ENCODE results near the gene PHLPP1. TPM values are rescaled to one million over a fixed set of nuclear protein-coding genes. Genes with fewer than 3 reads are reported as not detected.
A peak's percentile ranks its signal among the peaks of the same experiment; 100 is the strongest.

Gene PHLPP1
- total RNA-seq, 1 donor from 2014 or later = 29.6 TPM

DNA sequence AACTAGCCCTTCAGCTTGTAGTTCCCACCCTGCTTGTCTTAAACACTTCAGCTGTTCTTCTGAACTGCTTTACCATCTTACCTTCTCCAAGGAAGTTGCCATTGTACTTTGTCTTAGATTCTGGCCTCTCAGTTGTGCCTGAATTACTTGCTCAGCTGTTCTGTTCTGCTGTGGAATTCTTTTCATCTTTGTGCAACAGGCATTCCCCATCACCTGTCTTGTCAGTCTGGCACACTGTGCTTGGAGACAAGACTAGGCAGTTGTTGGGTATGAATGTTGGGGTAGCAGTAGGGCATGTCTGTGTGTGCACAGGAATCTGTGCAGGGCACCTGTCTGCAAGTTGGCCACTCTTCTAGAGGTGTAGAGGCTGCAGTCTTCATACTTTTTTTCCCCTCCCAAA lies 38.7 kb downstream of the PHLPP1 start:
- H3K27ac Mint-ChIP-seq (ENCODE audit: unreplicated experiment) = no peak overlapping the region
- peaks cover 85% of the 10 kb centered on the region for H3K4me1 Mint-ChIP-seq
- DNase-seq (ENCODE audit: low read depth, low spot score) = no peak

DNA sequence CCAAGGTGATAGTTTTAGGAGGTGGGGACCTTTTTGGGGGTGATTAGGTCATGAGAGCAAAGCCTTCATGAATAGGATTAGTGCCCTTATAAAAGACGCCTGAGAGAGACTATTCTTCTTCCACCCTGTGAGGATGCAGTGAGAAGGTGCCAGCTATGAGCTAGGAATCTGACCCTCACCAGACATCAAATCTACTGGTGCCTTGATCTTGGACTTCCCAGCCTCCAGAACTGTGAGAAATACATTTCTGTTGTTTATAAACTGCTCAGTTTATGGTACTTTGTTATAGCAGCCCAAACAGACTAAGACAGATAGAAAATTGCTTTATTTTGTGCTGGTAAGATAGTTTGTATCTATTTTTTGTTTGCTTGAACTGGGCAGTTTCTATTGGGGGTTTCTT lies 40.1 kb downstream of the PHLPP1 start:
- TF ChIP-seq CTCF (conservative IDR thresholded peaks at IDR 0.05) = no peak
- H3K27me3 Mint-ChIP-seq (ENCODE audit: low read depth) = no peaks in the 10 kb centered on the region
- DNase-seq (ENCODE audit: low read depth, low spot score) = no peak
- H3K4me3 Mint-ChIP-seq = peak overlapping the region; percentile 25
- H3K4me1 Mint-ChIP-seq = peaks cover 89% of the 10 kb centered on the region
- peaks cover 8% of the 10 kb centered on the region for H3K36me3 Mint-ChIP-seq (ENCODE audit: low read depth)
- H3K9me3 Mint-ChIP-seq = peaks cover 4% of the 10 kb centered on the region
- H3K27ac Mint-ChIP-seq (ENCODE audit: unreplicated experiment) = no peak overlapping the region

More for the DNA sequence above, 38.7 kb downstream of the PHLPP1 start:
- no peak for TF ChIP-seq CTCF (conservative IDR thresholded peaks at IDR 0.05)
- Mint-ChIP-seq H3K36me3 (ENCODE audit: low read depth) (peaks cover 8% of the 10 kb centered on the region), H3K4me3 (no peak overlapping the region), H3K9me3 (peaks cover 4% of the 10 kb centered on the region), H3K27me3 (ENCODE audit: low read depth) (no peaks in the 10 kb centered on the region)

DNA sequence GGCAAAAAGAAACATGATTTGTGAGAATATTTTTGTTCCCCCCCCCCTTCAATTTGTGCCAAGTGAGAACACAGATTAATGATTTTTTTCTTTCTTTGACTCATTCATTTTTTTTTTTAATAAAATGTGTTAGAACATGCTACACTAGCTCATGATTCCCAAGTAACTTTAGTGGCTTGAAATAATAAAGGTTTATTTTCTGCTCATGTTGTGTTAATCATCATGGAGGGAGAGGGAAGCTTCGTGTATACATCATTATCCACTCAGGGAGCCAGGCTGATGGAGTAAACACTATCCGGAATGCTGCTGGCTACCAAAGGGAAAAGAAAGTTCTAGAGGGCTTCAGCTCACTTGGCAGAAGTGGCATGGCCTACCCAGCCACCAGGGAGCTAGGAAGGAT lies 40.6 kb downstream of the PHLPP1 start:
- no peak for DNase-seq (ENCODE audit: low read depth, low spot score)
- H3K36me3 Mint-ChIP-seq (ENCODE audit: low read depth) = peaks cover 8% of the 10 kb centered on the region
- H3K9me3 Mint-ChIP-seq = peaks cover 4% of the 10 kb centered on the region
- H3K4me1 Mint-ChIP-seq = peaks cover 89% of the 10 kb centered on the region
- H3K4me3 Mint-ChIP-seq = no peak overlapping the region
- no peak overlapping the region for H3K27ac Mint-ChIP-seq (ENCODE audit: unreplicated experiment)
- TF ChIP-seq CTCF (conservative IDR thresholded peaks at IDR 0.05) = no peak
- no peaks in the 10 kb centered on the region for H3K27me3 Mint-ChIP-seq (ENCODE audit: low read depth)

DNA sequence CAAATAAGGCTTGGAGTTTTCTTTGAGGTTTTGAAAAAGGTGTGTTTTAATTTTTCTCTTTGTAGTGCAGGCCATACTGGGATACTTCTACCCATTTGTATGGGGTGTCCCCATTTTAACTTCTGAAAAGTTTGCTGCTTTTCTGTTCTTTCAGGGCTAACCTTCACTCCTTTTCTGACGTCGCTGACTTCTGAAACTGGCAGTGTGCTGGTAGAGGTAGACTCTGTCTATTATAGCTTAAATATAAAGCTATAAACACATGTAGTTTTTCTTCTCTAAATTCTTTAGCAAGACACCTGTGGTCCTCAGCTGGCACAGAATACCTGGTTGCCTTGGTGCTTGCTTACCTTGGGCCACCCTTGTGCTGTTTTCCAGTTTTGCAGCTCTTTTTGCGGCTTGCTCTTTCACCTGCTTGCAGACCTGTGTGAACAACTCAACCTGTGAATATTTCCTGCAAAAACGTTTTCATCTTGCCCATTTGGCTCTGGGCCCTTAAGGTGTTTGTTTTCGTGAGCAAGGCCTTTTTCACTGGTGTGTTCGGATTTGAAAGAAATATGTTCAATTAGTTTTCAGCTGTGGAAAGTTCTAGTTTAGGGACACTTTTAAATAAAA lies 42.2 kb downstream of the PHLPP1 start:
- Mint-ChIP-seq H3K9me3 (peaks cover 4% of the 10 kb centered on the region), H3K36me3 (ENCODE audit: low read depth) (peaks cover 8% of the 10 kb centered on the region), H3K27ac (ENCODE audit: unreplicated experiment) (peak overlapping the region; percentile 12), H3K4me1 (peaks cover 73% of the 10 kb centered on the region), H3K27me3 (ENCODE audit: low read depth) (no peaks in the 10 kb centered on the region), H3K4me3 (no peak overlapping the region)
- no peak for TF ChIP-seq CTCF (conservative IDR thresholded peaks at IDR 0.05)
- no peak for DNase-seq (ENCODE audit: low read depth, low spot score)

DNA sequence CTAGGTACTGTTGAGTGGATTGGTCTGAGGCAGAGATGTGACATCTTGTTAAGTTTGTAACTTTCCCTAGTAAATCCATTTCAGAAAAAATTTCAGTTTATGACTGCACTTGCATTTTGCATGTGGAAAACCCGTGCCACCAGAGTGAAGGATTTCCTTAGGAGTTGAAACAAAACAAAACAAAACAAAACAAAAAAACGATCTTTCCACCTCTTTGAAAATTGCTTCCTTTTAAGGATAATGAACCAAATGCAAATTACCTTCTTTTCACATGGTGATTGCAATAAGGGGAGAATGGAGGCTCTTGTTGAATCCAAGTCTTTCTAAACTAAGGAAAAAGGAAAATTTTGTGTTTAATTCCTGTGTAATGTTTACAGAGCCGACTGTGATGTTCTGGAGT lies 43.2 kb downstream of the PHLPP1 start:
- TF ChIP-seq CTCF (conservative IDR thresholded peaks at IDR 0.05) = no peak
- Mint-ChIP-seq H3K27me3 (ENCODE audit: low read depth) (no peaks in the 10 kb centered on the region), H3K4me3 (no peak overlapping the region), H3K36me3 (ENCODE audit: low read depth) (peaks cover 8% of the 10 kb centered on the region), H3K9me3 (peaks cover 4% of the 10 kb centered on the region), H3K4me1 (peaks cover 73% of the 10 kb centered on the region), H3K27ac (ENCODE audit: unreplicated experiment) (no peak overlapping the region)
- no peak for DNase-seq (ENCODE audit: low read depth, low spot score)
